ENCODE results near the gene GNB1.
"Not testable (repeated sequence)": the region's sequence is repeated elsewhere in the genome, so short reads cannot be mapped to it uniquely, and the experiment has no call there.

GNB1 gene

GRCh38 chr1:1889847-1890505, 911 bp downstream of the GNB1 start:
- DNase-seq (ENCODE audit: low read depth in 1 of 2, low spot score in 1 of 2), result no peak
- in situ Hi-C loops (cut with HindIII; ENCODE audit: low pct_unique_long_range_greater_than_20kb, low sequenced_read_pairs), result no loop called here
- no peak for TF ChIP-seq JUND (IDR thresholded peaks at IDR 0.05; ENCODE audit: low read depth)

GRCh38 chr1:1889090-1889750, 1.7 kb downstream of the GNB1 start:
- TF ChIP-seq JUND (IDR thresholded peaks at IDR 0.05; ENCODE audit: low read depth), result no peak
- DNase-seq (ENCODE audit: low read depth in 1 of 2, low spot score in 1 of 2), result no peak
- in situ Hi-C loops (cut with HindIII; ENCODE audit: low pct_unique_long_range_greater_than_20kb, low sequenced_read_pairs), result no loop called here

DNA sequence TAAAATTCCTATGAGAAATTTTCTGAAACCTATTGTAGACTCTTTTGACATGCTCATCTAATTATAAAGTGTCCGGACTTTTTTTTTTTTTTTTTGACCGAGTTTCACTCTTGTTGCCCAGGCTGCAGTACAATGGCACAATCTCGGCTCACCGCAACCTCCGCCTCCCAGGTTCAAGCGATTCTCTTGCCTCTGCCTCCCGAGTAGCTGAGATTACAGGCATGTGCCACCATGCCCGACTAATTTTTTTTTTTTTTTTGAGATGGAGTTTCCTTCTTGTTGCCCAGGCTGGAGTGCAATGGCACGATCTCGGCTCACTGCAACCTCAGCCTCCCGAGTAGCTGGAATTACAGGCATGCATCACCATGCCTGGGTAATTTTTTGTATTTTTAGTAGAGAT, 7.0 kb downstream of the GNB1 start:
- DNase-seq (ENCODE audit: low read depth in 1 of 2, low spot score in 1 of 2); in situ Hi-C loops (cut with HindIII; ENCODE audit: low pct_unique_long_range_greater_than_20kb, low sequenced_read_pairs): not testable (repeated sequence)

DNA sequence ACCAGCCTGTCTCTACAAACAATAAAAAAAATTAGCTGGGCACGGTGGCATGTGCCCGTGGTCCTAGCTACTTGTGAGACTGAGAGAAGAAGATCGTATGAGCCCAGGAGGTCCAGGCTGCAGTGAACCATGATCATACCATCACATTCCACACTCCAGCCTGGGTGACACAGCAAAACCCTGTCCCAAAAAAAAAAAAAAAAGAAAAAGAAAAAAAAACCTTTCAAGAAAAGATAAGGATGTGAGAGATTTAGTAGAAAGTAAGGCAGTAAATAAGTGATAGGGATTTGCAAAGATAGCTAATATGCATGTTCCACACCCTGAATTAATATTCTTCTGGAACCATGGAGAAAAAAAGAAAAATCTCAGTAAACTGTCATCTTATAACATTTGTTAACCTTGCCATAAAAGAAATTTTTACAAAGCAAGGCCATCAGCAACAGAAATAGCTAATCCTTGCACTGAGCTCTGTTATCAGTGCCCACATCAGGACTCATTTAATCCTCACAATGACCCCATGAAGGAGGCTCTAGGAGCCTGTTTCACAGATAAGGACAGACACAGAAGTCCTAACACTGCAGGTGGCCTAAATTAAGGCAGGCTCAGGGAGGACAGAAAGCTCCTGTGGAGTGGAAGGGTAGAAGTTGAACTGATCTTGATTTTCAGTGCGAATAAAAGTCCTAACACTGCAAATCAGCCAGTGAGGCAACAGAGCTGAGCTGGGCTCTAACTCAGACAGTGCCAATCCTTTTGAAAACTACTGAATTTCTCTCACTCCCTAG, 7.6 kb downstream of the GNB1 start:
- no peak for TF ChIP-seq JUND (IDR thresholded peaks at IDR 0.05; ENCODE audit: low read depth)
- DNase-seq (ENCODE audit: low read depth in 1 of 2, low spot score in 1 of 2), result no peak
- in situ Hi-C loops (cut with HindIII; ENCODE audit: low pct_unique_long_range_greater_than_20kb, low sequenced_read_pairs), result no loop called here

DNA sequence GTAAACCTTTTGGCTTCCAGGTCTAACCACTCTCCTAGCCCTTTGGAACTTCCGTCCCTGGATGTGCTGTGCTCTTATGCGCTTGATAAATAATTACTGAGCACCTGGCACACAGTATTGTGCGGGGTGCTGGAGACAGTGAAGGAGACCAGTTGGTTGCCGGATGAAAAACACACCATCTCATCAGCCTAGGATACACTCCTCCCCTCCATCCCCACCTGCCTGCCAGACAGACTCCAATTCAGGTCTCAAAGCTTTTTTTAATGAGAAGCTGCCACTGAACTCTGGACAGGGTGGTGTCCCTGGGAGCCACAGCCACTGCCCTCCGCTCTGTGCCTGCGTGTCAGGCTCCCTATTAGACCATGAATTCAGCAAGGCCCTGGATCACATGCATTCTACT, 9.2 kb downstream of the GNB1 start:
- TF ChIP-seq JUND (IDR thresholded peaks at IDR 0.05; ENCODE audit: low read depth), result no peak
- DNase-seq (ENCODE audit: low read depth in 1 of 2, low spot score in 1 of 2), result no peak
- in situ Hi-C loops (cut with HindIII; ENCODE audit: low pct_unique_long_range_greater_than_20kb, low sequenced_read_pairs), result no loop called here

- in situ Hi-C loops (cut with HindIII; ENCODE audit: low pct_unique_long_range_greater_than_20kb, low sequenced_read_pairs), result no loop called here
- TF ChIP-seq JUND (IDR thresholded peaks at IDR 0.05; ENCODE audit: low read depth), result no peak
- DNase-seq (ENCODE audit: low read depth in 1 of 2, low spot score in 1 of 2), result no peak
Measured at GRCh38 chr1:1880617-1881312, 10.1 kb downstream of the GNB1 start.

- no peak for DNase-seq (ENCODE audit: low read depth in 1 of 2, low spot score in 1 of 2)
- no peak for TF ChIP-seq JUND (IDR thresholded peaks at IDR 0.05; ENCODE audit: low read depth)
- in situ Hi-C loops (cut with HindIII; ENCODE audit: low pct_unique_long_range_greater_than_20kb, low sequenced_read_pairs), result no loop called here
Measured at GRCh38 chr1:1879942-1880341, 10.9 kb downstream of the GNB1 start.

DNA sequence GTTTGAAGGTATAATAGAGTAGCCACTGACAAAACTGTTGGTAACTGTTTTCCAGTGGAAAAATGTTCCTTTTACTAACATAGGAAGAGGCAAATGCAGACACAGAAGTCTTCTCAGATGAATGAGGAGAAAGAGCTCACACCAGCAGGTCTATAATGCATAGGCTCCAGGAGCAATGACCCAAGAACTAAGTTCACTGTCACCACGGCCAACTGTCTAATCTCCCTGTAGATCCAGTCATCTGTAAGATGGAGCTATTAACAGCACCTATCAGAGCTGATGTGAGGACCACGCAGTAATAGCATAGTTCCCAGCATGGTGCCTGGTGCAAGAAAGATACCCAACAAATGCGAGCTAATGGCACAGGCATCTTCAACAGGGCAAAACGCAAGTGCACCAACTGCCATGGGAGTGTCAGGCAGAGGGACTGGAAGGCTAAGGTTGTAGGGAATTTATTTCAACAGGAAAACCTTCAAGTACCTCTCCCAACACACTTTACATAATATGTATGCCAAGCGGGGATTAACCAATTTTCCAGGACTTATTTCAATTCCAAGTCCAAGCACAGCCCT, 12.9 kb downstream of the GNB1 start:
- in situ Hi-C loops (cut with HindIII; ENCODE audit: low pct_unique_long_range_greater_than_20kb, low sequenced_read_pairs), result no loop called here
- TF ChIP-seq JUND (IDR thresholded peaks at IDR 0.05; ENCODE audit: low read depth), result no peak
- DNase-seq (ENCODE audit: low read depth in 1 of 2, low spot score in 1 of 2), result no peak

GRCh38 chr1:1876335-1876930, 14.5 kb downstream of the GNB1 start:
- in situ Hi-C loops (cut with HindIII; ENCODE audit: low pct_unique_long_range_greater_than_20kb, low sequenced_read_pairs), result no loop called here
- DNase-seq (ENCODE audit: low read depth in 1 of 2, low spot score in 1 of 2), result no peak
- no peak for TF ChIP-seq JUND (IDR thresholded peaks at IDR 0.05; ENCODE audit: low read depth)

DNA sequence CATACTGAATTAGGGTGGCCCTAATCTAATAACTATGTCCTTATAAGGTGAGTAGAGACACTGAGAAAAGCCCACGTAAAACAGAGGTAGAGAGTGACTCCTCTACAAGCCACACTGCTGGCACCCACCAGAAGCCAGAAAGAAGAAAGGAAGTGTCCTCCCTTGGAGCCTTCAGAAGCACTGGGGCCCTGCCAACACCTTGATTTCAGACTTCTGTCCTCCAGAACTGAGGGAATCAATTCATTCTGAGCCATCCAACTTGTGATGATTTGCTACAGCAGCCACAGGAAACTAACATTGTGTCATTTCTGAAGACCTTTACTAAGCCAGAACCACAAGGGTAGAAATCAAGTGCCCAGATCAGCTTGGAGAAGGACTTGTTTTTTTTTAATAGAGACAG, 15.0 kb downstream of the GNB1 start:
- no peak for DNase-seq (ENCODE audit: low read depth in 1 of 2, low spot score in 1 of 2)
- in situ Hi-C loops (cut with HindIII; ENCODE audit: low pct_unique_long_range_greater_than_20kb, low sequenced_read_pairs), result no loop called here
- TF ChIP-seq JUND (IDR thresholded peaks at IDR 0.05; ENCODE audit: low read depth), result no peak

GRCh38 chr1:1874901-1875300, 16.0 kb downstream of the GNB1 start:
- no peak for DNase-seq (ENCODE audit: low read depth in 1 of 2, low spot score in 1 of 2)
- no peak for TF ChIP-seq JUND (IDR thresholded peaks at IDR 0.05; ENCODE audit: low read depth)
- in situ Hi-C loops (cut with HindIII; ENCODE audit: low pct_unique_long_range_greater_than_20kb, low sequenced_read_pairs), result no loop called here

DNA sequence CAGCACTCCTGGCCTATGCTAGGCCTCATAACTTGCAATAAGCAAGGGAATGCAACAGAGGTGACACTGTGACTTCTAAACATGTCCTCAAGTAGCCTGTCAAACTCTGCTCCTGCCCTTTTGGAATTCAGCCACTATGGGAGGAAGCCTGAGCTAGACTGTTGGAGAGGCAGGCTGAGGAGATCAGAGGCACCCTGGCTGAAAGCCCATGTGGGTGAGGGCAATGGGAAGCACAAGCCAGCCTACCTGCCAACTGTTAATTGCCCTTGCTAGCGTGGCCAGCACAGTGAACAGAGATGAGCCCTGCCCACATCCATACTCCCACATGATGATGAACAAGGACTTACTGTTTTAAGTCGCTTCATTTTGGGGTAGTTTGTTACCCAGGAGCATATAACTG, 17.7 kb downstream of the GNB1 start:
- in situ Hi-C loops (cut with HindIII; ENCODE audit: low pct_unique_long_range_greater_than_20kb, low sequenced_read_pairs), result no loop called here
- DNase-seq (ENCODE audit: low read depth in 1 of 2, low spot score in 1 of 2), result peak in 1 of 2 experiments; percentile 29
- no peak for TF ChIP-seq JUND (IDR thresholded peaks at IDR 0.05; ENCODE audit: low read depth)
